ENCODE data around the gene CD93.

Gene CD93

GRCh38 chr20:23082846-23083552, 3.1 kb downstream of the CD93 start:
- no peak for DNase-seq (ENCODE audit: low read depth in 3 of 3)

GRCh38 chr20:23081263-23081819, 4.8 kb downstream of the CD93 start:
- no peak for DNase-seq (ENCODE audit: low read depth in 3 of 3)

- no peak for DNase-seq (ENCODE audit: low read depth in 3 of 3)
These were observed 5.6 kb downstream of the CD93 start for GRCh38 chr20:23080521-23080920.

GRCh38 chr20:23079926-23080325, 6.2 kb downstream of the CD93 start:
- DNase-seq (ENCODE audit: low read depth in 3 of 3), result no peak

- no peak for DNase-seq (ENCODE audit: low read depth in 3 of 3)
These were observed 7.1 kb downstream of the CD93 start for GRCh38 chr20:23079016-23079351.

- no peak for DNase-seq (ENCODE audit: low read depth in 3 of 3)
These were observed 7.6 kb downstream of the CD93 start for GRCh38 chr20:23078351-23079015.

- DNase-seq (ENCODE audit: low read depth in 3 of 3), result no peak
These were observed 8.8 kb downstream of the CD93 start for GRCh38 chr20:23077277-23077676.

- no peak for DNase-seq (ENCODE audit: low read depth in 3 of 3)
These were observed 12.1 kb downstream of the CD93 start for GRCh38 chr20:23074052-23074451.

- no peak for DNase-seq (ENCODE audit: low read depth in 3 of 3)
These were observed 13.1 kb downstream of the CD93 start for GRCh38 chr20:23072892-23073586.

- DNase-seq (ENCODE audit: low read depth in 3 of 3), result no peak
These were observed 14.1 kb downstream of the CD93 start for GRCh38 chr20:23071996-23072395.

- no peak for DNase-seq (ENCODE audit: low read depth in 3 of 3)
These were observed 14.7 kb downstream of the CD93 start for GRCh38 chr20:23071398-23071797.

GRCh38 chr20:23069108-23069507, 17.0 kb downstream of the CD93 start:
- DNase-seq (ENCODE audit: low read depth in 3 of 3), result no peak

- no peak for DNase-seq (ENCODE audit: low read depth in 3 of 3)
These were observed 17.8 kb downstream of the CD93 start for GRCh38 chr20:23068283-23068682.

- no peak for DNase-seq (ENCODE audit: low read depth in 3 of 3)
These were observed 19.4 kb downstream of the CD93 start for GRCh38 chr20:23066772-23067171.

GRCh38 chr20:23065266-23066201, 20.6 kb downstream of the CD93 start:
- DNase-seq (ENCODE audit: low read depth in 3 of 3), result no peak

- no peak for DNase-seq (ENCODE audit: low read depth in 3 of 3)
These were observed 22.5 kb downstream of the CD93 start for GRCh38 chr20:23063581-23063980.

- no peak for DNase-seq (ENCODE audit: low read depth in 3 of 3)
These were observed 23.0 kb downstream of the CD93 start for GRCh38 chr20:23063168-23063567.

- DNase-seq (ENCODE audit: low read depth in 3 of 3), result no peak
These were observed 23.5 kb downstream of the CD93 start for GRCh38 chr20:23062632-23063031.

- no peak for DNase-seq (ENCODE audit: low read depth in 3 of 3)
These were observed 24.2 kb downstream of the CD93 start for GRCh38 chr20:23061734-23062561.

GRCh38 chr20:23061262-23061661, 24.9 kb downstream of the CD93 start:
- no peak for DNase-seq (ENCODE audit: low read depth in 3 of 3)

- no peak for DNase-seq (ENCODE audit: low read depth in 3 of 3)
These were observed 25.5 kb downstream of the CD93 start for GRCh38 chr20:23060629-23061028.
